Measurements from ENCODE around the gene PPP1R26.

PPP1R26 gene

DNA sequence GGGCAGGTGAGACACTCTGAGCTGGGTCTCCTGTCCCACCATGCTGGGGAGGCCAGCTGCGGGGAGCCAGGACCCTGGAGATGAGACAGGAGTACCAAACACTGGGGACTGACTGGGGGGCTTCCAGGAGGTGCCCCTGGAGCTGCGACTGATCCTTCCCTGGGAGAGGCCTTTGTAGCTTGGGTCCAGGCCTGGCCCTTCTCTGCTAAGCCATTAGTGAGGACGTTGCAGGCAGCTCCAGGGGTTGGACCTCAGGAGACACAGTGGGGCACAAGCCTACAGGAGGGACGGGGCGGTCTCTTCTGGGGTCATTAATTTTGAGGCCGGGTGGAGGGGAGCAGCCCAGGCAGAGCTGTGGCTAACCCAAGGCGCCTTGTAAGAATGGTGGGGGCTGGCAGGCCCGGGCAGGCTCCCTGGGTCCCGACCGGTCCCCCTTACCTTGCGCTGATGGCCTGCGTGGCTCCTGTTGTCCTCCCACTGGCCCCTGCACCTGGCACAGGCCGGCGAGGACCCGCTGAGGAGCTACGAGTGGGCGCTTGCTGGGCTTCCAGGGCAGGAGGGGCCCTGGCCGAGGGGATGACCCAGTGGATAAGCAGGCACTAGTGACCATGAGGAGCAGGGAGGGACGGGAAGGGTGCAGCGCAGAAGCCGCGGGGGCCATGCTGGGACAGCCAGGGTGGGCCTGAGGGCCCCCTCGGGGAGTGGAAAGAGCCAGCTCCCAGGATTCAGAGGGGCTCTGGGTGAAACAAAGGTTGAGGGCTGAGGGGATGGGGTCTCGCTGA lies 26.0 kb downstream of the PPP1R26 start:
- H3K27ac ChIP-seq = no peak overlapping the region
- no peak for TF ChIP-seq CTCF (conservative IDR thresholded peaks at IDR 0.05)

GRCh38 chr9:135506327-135507103 lies 26.9 kb downstream of the PPP1R26 start:
- H3K27ac ChIP-seq = no peak overlapping the region
- TF ChIP-seq ZFX (IDR thresholded peaks at IDR 0.05) (no peak), CTCF (conservative IDR thresholded peaks at IDR 0.05) (no peak)

DNA sequence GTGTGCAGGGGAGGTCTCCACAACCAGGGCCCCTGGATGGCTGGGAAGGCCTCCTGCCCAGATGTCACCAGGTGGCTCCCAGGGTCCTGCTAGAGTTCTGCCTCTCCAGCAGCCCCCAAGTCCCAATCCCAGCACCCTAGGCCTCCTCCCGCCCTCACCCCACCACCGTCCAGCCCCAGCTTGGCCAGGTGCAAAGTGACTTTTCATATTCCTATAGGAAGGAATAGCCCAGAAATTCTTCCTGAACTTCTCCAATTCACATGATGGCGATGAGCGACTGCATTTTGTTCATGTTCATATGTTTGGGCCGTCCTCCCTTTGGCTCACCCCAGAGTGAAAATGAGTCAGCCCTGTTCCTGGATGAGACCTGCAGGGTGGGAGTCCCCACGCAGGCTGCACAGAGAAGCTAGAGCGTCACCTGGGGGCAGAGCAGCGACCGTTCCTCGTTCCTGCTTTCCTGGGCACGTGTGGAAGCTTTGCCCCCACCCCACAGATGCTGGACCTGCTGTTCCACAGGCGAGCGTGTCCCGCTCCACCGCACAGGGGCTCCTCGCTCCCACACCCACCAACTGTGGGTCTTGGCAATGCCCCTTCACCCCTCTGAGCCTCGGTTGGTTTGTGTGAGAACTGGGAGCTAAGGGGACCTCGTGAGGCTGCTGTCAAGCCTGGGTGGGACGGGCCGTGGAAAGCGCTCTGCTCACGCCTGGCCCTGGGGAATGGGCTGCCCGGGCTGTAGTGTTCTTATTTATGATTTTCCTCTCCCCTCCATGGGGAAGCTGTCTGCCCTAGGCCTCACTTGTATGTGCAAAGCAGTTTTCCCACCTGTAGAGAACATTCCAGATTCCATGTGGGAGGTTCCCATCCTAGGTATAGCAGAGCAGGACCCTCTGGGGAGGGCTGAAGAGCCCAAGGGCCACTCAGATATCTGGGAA lies 27.8 kb downstream of the PPP1R26 start:
- TF ChIP-seq CTCF (conservative IDR thresholded peaks at IDR 0.05) (no peak), ZFX (IDR thresholded peaks at IDR 0.05) (no peak)
- H3K27ac ChIP-seq = no peak overlapping the region

DNA sequence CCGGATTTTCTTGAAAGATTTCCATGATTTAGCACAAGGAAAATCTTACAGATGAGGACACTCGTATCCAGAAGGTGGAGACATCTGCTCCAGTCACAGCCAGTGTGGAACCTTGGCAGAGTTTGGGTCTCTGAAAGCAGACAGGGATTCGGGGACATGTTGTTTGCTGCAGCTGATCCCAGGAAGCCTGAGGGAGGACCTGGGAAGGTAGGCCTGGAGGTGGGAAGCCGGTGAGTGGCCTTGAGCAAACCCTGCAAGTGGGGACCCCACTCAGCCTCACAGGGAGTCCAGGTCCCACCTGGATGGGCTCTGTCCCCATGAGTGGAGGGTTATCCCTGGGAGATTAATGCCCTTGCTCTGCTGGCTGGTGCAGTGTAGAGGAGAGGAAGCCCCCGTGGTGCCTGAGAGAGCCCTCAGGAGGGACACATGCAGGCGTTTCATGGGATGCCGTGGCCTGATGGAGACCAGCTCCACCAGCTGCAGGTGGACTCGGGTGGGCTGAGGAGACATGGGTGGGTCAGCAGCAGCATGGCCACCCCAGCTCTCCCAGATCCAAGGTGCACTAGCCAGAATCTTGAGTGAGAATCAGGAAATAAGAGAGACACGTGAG lies 28.7 kb downstream of the PPP1R26 start:
- H3K27ac ChIP-seq = no peak overlapping the region
- no peak for TF ChIP-seq CTCF (conservative IDR thresholded peaks at IDR 0.05)
- no peak for TF ChIP-seq ZFX (IDR thresholded peaks at IDR 0.05)

DNA sequence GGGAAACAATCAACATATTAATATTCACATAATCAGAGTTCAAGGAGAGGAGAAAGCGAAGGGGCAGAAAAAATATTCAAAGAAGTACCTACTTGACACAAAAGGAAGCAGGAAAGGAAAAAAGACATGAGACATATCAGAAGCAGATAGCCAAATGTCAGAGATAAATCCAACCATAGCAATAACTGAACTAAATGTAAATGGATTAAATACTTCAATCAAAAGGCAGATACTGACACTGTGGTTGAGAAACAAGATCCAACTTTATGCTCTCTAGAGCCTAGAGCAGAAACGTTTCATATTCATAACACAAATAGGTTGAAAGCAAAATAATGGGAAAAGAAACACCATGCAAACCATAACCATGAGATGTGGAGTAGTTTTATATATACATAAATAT lies 29.9 kb downstream of the PPP1R26 start:
- H3K27ac ChIP-seq = no peak overlapping the region
- TF ChIP-seq CTCF (conservative IDR thresholded peaks at IDR 0.05) = no peak
- no peak for TF ChIP-seq ZFX (IDR thresholded peaks at IDR 0.05)

GRCh38 chr9:135512241-135512603 lies 32.6 kb downstream of the PPP1R26 start:
- TF ChIP-seq CTCF (conservative IDR thresholded peaks at IDR 0.05) (no peak), ZFX (IDR thresholded peaks at IDR 0.05) (no peak)
- no peak overlapping the region for H3K27ac ChIP-seq

Measured in C4-2B (cell line).